HepG2 (cell line): ENCODE results near the gene PHB1. TPM values are rescaled to one million over a fixed set of nuclear protein-coding genes. Genes with fewer than 3 reads are reported as not detected.
A peak's percentile ranks its signal among the peaks of the same experiment; 100 is the strongest.
"Not testable (repeated sequence)": the region's sequence is repeated elsewhere in the genome, so short reads cannot be mapped to it uniquely, and the experiment has no call there.

Experiments used
- ATAC-seq: fragments of 200-7000 bp; cut with Tn5 transposase; 3 replicates; pipeline ENCODE4 v1.9.1; 2020; ENCODE audit warnings: mild to moderate bottlenecking, moderate library complexity
- BruUV-seq: library from RNA; stranded (reverse); fragments of 400-500 nt; replicated peaks from 2 replicates; lab custom pipeline; 2021; lab: Mats Ljungman, UMichigan
- CTCF ChIA-PET: fragments of 300-600 bp; formaldehyde crosslinking; extraction: SDS; loops from one replicate; lab custom pipeline; 2021; ENCODE audit warnings: low total read pairs, inconsistent platforms, low intra/inter-chr PET ratio; lab: Yijun Ruan, JAX
- POLR2A ChIA-PET: fragments of 350-600 bp; sonication (Branson Sonifier 250); formaldehyde crosslinking; loops from one replicate; lab custom pipeline; 2020; ENCODE audit warnings: antibody characterized with exemption, inconsistent platforms; lab: Yijun Ruan, JAX
- DNase-seq: peaks from one replicate; pipeline ENCODE4 v3.0.0-alpha.2; 2015; ENCODE audit warnings: low spot score
- FAIRE-seq: peaks from 3 replicates; lab custom pipeline; 2011; peaks lifted over from hg19 to GRCh38; lab: Jason Lieb, UNC
- H2AFZ ChIP-seq: one replicate; pipeline ENCODE4 v1.6.1; 2011; ENCODE audit warnings: low read length, inconsistent platforms
- H3K27ac ChIP-seq: fragments of 300-600 bp; 3 replicates; pipeline ENCODE4 v1.8.0; 2011; ENCODE audit warnings: mixed run types, mild to moderate bottlenecking, mixed read lengths, low read length, inconsistent platforms; ENCODE audit not compliant: insufficient read depth; ENCODE audit errors: extremely low read length
- H3K27me3 ChIP-seq, 2 experiments: fragments of 200-600 bp in 1 of 2; 2 replicates in 1 of 2; 3 replicates in 1 of 2; pipeline versions ENCODE4 v1.6.0 to v1.8.0; 2011; ENCODE audit warnings: low read length in 2 of 2, mild to moderate bottlenecking in 2 of 2, moderate library complexity in 2 of 2, inconsistent platforms in 1 of 2; ENCODE audit not compliant: insufficient read depth in 2 of 2, control insufficient read depth in 1 of 2
- H3K36me3 ChIP-seq, 2 experiments: fragments of 200-600 bp in 1 of 2; replicated peaks in 1 of 2; 2 replicates in 1 of 2; 3 replicates in 1 of 2; pipeline versions ENCODE4 v1.5.1 to v1.8.0; 2011; ENCODE audit warnings: low read length in 2 of 2, inconsistent platforms in 1 of 2; ENCODE audit not compliant: insufficient read depth in 2 of 2, control insufficient read depth in 1 of 2
- H3K4me1 ChIP-seq: 2 replicates; pipeline ENCODE4 v1.5.1; 2012; ENCODE audit warnings: low read length, inconsistent platforms; ENCODE audit not compliant: insufficient read depth
- H3K4me2 ChIP-seq: 2 replicates; pipeline ENCODE4 v1.6.0; 2011; ENCODE audit warnings: low read depth, low read length, inconsistent platforms
- H3K4me3 ChIP-seq, 3 experiments: fragments of 200-600 bp in 1 of 3; sonication (generic), shearing (Covaris generic) in 1 of 3; replicated peaks in 1 of 3; 2 replicates each; pipeline ENCODE4 v1.5.1; 2011 to 2016; ENCODE audit warnings: low read length in 3 of 3, inconsistent platforms in 2 of 3, low read depth in 2 of 3, mild to moderate bottlenecking in 2 of 3, control low read depth in 1 of 3, mixed read lengths in 1 of 3; ENCODE audit not compliant: insufficient read depth in 1 of 3
- H3K79me2 ChIP-seq: one replicate; pipeline ENCODE4 v1.6.1; 2011; ENCODE audit warnings: low read length, inconsistent platforms; ENCODE audit not compliant: insufficient read depth
- H3K9ac ChIP-seq: 2 replicates; pipeline ENCODE4 v1.6.0; 2011; ENCODE audit warnings: mild to moderate bottlenecking, low read depth, low read length, inconsistent platforms; ENCODE audit not compliant: insufficient read depth
- H3K9me3 ChIP-seq: 2 replicates; pipeline ENCODE4 v1.5.1; 2012; ENCODE audit warnings: mild to moderate bottlenecking, low read length
- H4K20me1 ChIP-seq: 2 replicates; pipeline ENCODE4 v1.6.0; 2011; ENCODE audit warnings: inconsistent platforms, mild to moderate bottlenecking, low read length, moderate library complexity; ENCODE audit not compliant: insufficient read depth
- CBX2 ChIP-seq, 2 experiments: fragments of 200-600 bp in 1 of 2; sonication (generic); formaldehyde crosslinking in 1 of 2; IDR thresholded peaks; 2 replicates each; pipeline versions ENCODE4 v1.7.0 to v1.8.1; 2018 to 2022; ENCODE audit warnings: low read depth in 2 of 2, low read length in 1 of 2, mild to moderate bottlenecking in 1 of 2, missing genetic modification reagents in 1 of 2
- CBX5 ChIP-seq: sonication (generic); formaldehyde crosslinking; IDR thresholded peaks from 2 replicates; pipeline ENCODE4 v1.4.0; 2020; ENCODE audit warnings: missing genetic modification reagents, borderline replicate concordance
- MAFF ChIP-seq: IDR thresholded peaks from 2 replicates; pipeline ENCODE4 v1.6.1; 2011; ENCODE audit warnings: low read depth, low read length, improper control_type of control experiment
- MAFK ChIP-seq, 2 experiments: IDR thresholded peaks in 1 of 2; conservative IDR thresholded peaks in 1 of 2; 2 replicates each; pipeline ENCODE4 v1.6.1; 2011; ENCODE audit warnings: improper control_type of control experiment in 2 of 2, low read length in 2 of 2
- PHF8 ChIP-seq: sonication (generic); formaldehyde crosslinking; IDR thresholded peaks from 2 replicates; pipeline ENCODE4 v1.5.0; 2020; ENCODE audit warnings: missing genetic modification reagents
- RORA ChIP-seq: sonication (generic); formaldehyde crosslinking; IDR thresholded peaks from 2 replicates; pipeline ENCODE4 v1.5.0; 2020; ENCODE audit warnings: mild to moderate bottlenecking, missing genetic modification reagents, moderate library complexity
- SMC3 ChIP-seq: IDR thresholded peaks from 2 replicates; pipeline ENCODE4 v1.6.1; 2011; ENCODE audit warnings: low read length, improper control_type of control experiment
- ZNF263 ChIP-seq: sonication (generic); formaldehyde crosslinking; IDR thresholded peaks from 2 replicates; pipeline ENCODE4 v1.4.0; 2020; ENCODE audit warnings: missing genetic modification reagents
- ZNF550 ChIP-seq: sonication (generic); formaldehyde crosslinking; IDR thresholded peaks from 2 replicates; pipeline ENCODE4 v1.4.0; 2020; ENCODE audit warnings: mild to moderate bottlenecking, missing genetic modification reagents, borderline replicate concordance
- ZNF672 ChIP-seq: sonication (generic); formaldehyde crosslinking; IDR thresholded peaks from 2 replicates; pipeline ENCODE4 v1.8.1; 2022; ENCODE audit warnings: missing genetic modification reagents
- ZNF678 ChIP-seq: sonication (generic); formaldehyde crosslinking; IDR thresholded peaks from 2 replicates; pipeline ENCODE4 v1.4.0; 2020; ENCODE audit warnings: mild to moderate bottlenecking, missing genetic modification reagents
- ZNF772 ChIP-seq: sonication (generic); formaldehyde crosslinking; IDR thresholded peaks from 2 replicates; pipeline ENCODE4 v1.5.0; 2020; ENCODE audit warnings: mild to moderate bottlenecking, missing genetic modification reagents
- WGBS: methylation state at CpG from one replicate; pipeline ENCODE4 v1.1.6; 2017; ENCODE audit warnings: low lambda C conversion rate; 5-methylcytosine and 5-hydroxymethylcytosine counted together
- in situ Hi-C: cut with HindIII; loops from 2 replicates; pipeline ENCODE4 v1.10.0; 2017; ENCODE audit warnings: low pct_unique_long_range_greater_than_20kb; ENCODE audit not compliant: extremely low pct_ligation_motif_present
- intact Hi-C: fragments of 100-400 bp; cut with micrococcal nuclease; formaldehyde crosslinking; loops from one replicate; pipeline ENCODE4 v1.10.0; 2022; ENCODE audit not compliant: unreplicated experiment
- polyA plus RNA-seq, 8 experiments: library from polyadenylated mRNA; depleted of rRNA in 3 of 8; stranded (reverse) in 7 of 8; unstranded in 1 of 8; fragments of >200 nt; fragmentation: Illumina TruSeq in 4 of 8; extraction: Trizol in 4 of 8; gene quantifications; 2 replicates each; pipeline versions ENCODE4 v1.2.1 to v1.2.3, GENCODE V29; 2011 to 2016; ENCODE audit warnings: low read depth in 4 of 8, missing spikeins in 1 of 8, mixed read lengths in 1 of 8; ENCODE audit not compliant: insufficient read depth in 1 of 8
- total RNA-seq, 5 experiments: library from RNA; depleted of rRNA; stranded (reverse); fragments of >200 nt; fragmentation: Illumina TruSeq; extraction: Trizol; gene quantifications; 2 replicates each; pipeline ENCODE4 v1.2.3, GENCODE V29; 2016; ENCODE audit warnings: low read depth in 1 of 5
- TF ChIP-seq, protein P1 (sequence below): sonication (generic); formaldehyde crosslinking; IDR thresholded peaks from 2 replicates; pipeline ENCODE4 v1.4.0; 2020; ENCODE audit warnings: mild to moderate bottlenecking, missing genetic modification reagents
- TF ChIP-seq, protein P2 (sequence below): sonication (generic); formaldehyde crosslinking; IDR thresholded peaks from 2 replicates; pipeline ENCODE4 v1.4.0; 2020; ENCODE audit warnings: missing genetic modification reagents

PHB1 gene
- total and polyA plus RNA-seq, 2 of the 13 experiments (the other 11 are each of a cell fraction or from before 2014, with no cell fraction given) = 515 to 688 TPM

DNA sequence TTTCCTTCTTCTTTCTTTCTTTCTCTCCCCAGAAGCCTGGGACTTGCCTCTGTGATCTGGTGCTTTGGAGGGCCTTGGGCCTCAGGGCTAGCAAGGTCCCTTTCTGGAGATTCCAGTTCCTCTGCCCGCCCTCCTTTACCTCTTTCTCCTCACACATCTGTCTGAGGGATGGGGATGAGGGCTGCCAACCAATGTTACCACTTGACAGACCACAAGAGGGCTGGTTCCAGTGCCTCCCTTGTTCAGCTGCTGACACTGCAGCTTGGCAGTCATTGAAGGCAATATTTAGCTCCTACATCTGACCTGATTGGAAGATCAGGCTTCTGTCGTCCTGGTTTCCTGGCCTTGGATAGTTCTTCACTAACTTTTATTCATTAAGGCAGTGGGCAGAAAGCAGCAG is 49.0 kb downstream of the PHB1 start:
- Histone ChIP-seq H3K36me3 (no peaks in the 10 kb centered on the region), H3K27ac (no peak overlapping the region), H3K27me3 (no peaks in the 10 kb centered on the region; a peak in 2 of 5 replicates)
- no TSS peak for BruUV-seq
- peak; percentile 66 for ATAC-seq
- CTCF ChIA-PET = interaction anchor here (2.2 kb wide), 1 partner anchor 29 kb away, joined by 8 read pairs; no protein-coding TSS in a partner anchor
- TF ChIP-seq ZNF263 (CRISPR knock-in tag) (peak; percentile 18; the same call in 1 of the 2 replicates), CBX5 (no peak), RORA (CRISPR knock-in tag) (no peak), MAFF (peak; percentile 74), MAFK (conservative IDR thresholded peaks at IDR 0.05 in 1 of 2, IDR thresholded peaks at IDR 0.05 in 1 of 2; ENCODE audit: low read length in 2 of 2) (peak; percentile 57 to 63), PHF8 (no peak), ZNF678 (CRISPR knock-in tag) (no peak), ZNF672 (CRISPR knock-in tag) (no peak), ZNF550 (CRISPR knock-in tag) (no peak), ZNF772 (CRISPR knock-in tag) (no peak), CBX2 (IDR thresholded peaks at IDR 0.05; ENCODE audit: low read depth, low read length) (no peak), CBX2 (CRISPR knock-in tag; IDR thresholded peaks at IDR 0.05; ENCODE audit: low read depth) (no peak), SMC3 (peak; percentile 57; the same call in 1 of the 2 replicates)
- TF ChIP-seq, protein P1, sequence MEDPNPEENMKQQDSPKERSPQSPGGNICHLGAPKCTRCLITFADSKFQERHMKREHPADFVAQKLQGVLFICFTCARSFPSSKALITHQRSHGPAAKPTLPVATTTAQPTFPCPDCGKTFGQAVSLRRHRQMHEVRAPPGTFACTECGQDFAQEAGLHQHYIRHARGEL (CRISPR knock-in tag) = no peak
- TF ChIP-seq, protein P2, sequence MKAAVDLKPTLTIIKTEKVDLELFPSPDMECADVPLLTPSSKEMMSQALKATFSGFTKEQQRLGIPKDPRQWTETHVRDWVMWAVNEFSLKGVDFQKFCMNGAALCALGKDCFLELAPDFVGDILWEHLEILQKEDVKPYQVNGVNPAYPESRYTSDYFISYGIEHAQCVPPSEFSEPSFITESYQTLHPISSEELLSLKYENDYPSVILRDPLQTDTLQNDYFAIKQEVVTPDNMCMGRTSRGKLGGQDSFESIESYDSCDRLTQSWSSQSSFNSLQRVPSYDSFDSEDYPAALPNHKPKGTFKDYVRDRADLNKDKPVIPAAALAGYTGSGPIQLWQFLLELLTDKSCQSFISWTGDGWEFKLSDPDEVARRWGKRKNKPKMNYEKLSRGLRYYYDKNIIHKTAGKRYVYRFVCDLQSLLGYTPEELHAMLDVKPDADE (CRISPR knock-in tag) = no peak
- TF ChIP-seq, all 625 proteins: peak for 4
- H4K20me1 ChIP-seq = peaks cover 6% of the 10 kb centered on the region
- POLR2A ChIA-PET = interaction anchor here (0.8 kb wide), 1 partner anchor 12 kb away, joined by 3 read pairs; no protein-coding TSS in a partner anchor
- FAIRE-seq = no peak
- H3K9ac ChIP-seq = no peak overlapping the region
- WGBS = 5% methylated on average over 2 of the region's 2 CpGs
- no peak overlapping the region for H3K4me3 ChIP-seq
- peaks cover 33% of the 10 kb centered on the region for H3K4me1 ChIP-seq
- DNase-seq = peak; percentile 56
- in situ Hi-C loops = no loop called here
- no peaks in the 10 kb centered on the region for H3K9me3 ChIP-seq
- no peak overlapping the region for H2AFZ ChIP-seq
- H3K79me2 ChIP-seq = peaks cover 8% of the 10 kb centered on the region
- intact Hi-C loops = loop anchor here (1.0 kb wide), 2 partner anchors 26 to 50 kb away; no protein-coding TSS in a partner anchor
- no peak overlapping the region for H3K4me2 ChIP-seq

DNA sequence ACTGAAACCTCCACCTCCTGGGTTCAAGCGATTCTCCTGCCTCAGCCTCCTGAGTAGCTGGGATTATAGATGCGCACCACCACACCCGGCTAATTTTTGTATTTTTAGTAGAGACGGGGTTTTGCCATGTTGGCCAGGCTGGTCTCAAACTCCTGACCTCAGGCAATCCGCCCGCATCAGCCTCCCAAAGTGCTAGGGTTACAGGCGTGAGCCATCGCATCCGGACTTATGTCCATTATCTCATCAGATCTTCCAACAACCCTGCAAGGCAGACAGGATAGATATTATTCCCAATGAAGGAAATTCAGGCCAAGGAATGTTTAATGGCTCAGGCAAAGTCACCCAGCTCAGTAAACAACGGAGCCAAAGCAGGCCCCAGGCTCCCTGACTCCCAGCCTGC is 49.6 kb downstream of the PHB1 start:
- H3K27me3 ChIP-seq, in situ Hi-C loops, H3K4me3 ChIP-seq, H3K9ac ChIP-seq, POLR2A ChIA-PET, ATAC-seq, H2AFZ ChIP-seq, DNase-seq, FAIRE-seq, H3K27ac ChIP-seq, H3K9me3 ChIP-seq, BruUV-seq, H3K4me2 ChIP-seq, H3K36me3 ChIP-seq: not testable (repeated sequence)
- Histone ChIP-seq H4K20me1 (peaks cover 11% of the 10 kb centered on the region), H3K79me2 (peaks cover 14% of the 10 kb centered on the region), H3K4me1 (peaks cover 33% of the 10 kb centered on the region)
- CTCF ChIA-PET = interaction anchor here (2.2 kb wide), 1 partner anchor 29 kb away, joined by 8 read pairs; no protein-coding TSS in a partner anchor
- intact Hi-C loops = loop anchor here (1.0 kb wide), 2 partner anchors 26 to 50 kb away; no protein-coding TSS in a partner anchor
- 75% methylated on average over 10 of the region's 10 CpGs for WGBS
